SJCRH30 (cell line): Measurements from ENCODE around the gene STEAP3. TPM values are rescaled to one million over a fixed set of nuclear protein-coding genes. Genes with fewer than 3 reads are reported as not detected.
A peak's percentile ranks its signal among the peaks of the same experiment; 100 is the strongest.

Experiments used
- DNase-seq, 2 experiments: peaks; one replicate each; pipeline ENCODE4 v3.0.0-alpha.2; 2015 to 2020
- H3K27ac ChIP-seq: fragments of 250-450 bp; sonication (Bioruptor Pico); 2 replicates; pipeline ENCODE4 v1.5.1; 2020; ENCODE audit warnings: mild to moderate bottlenecking, moderate library complexity
- H3K27me3 ChIP-seq: fragments of 250-450 bp; sonication (Bioruptor Pico); 2 replicates; pipeline ENCODE4 v1.5.1; 2020; ENCODE audit warnings: mild to moderate bottlenecking, moderate library complexity
- H3K36me3 ChIP-seq: fragments of 250-450 bp; sonication (Bioruptor Pico); 2 replicates; pipeline ENCODE4 v1.5.1; 2020; ENCODE audit warnings: mild to moderate bottlenecking, moderate library complexity
- H3K4me1 ChIP-seq: fragments of 250-450 bp; sonication (Bioruptor Pico); 2 replicates; pipeline ENCODE4 v1.5.1; 2020; ENCODE audit warnings: mild to moderate bottlenecking, moderate library complexity
- H3K4me3 ChIP-seq: fragments of 250-450 bp; sonication (Bioruptor Pico); 2 replicates; pipeline ENCODE4 v1.5.1; 2020; ENCODE audit warnings: mild to moderate bottlenecking, moderate library complexity
- H3K9me3 ChIP-seq: fragments of 250-450 bp; sonication (Bioruptor Pico); replicated peaks from 2 replicates; pipeline ENCODE4 v1.5.1; 2020; ENCODE audit warnings: mild to moderate bottlenecking, moderate library complexity
- total RNA-seq: library from RNA; depleted of rRNA; stranded (reverse); fragments of >200 nt; shearing (Covaris generic); gene quantifications from 2 replicates; pipeline ENCODE4 v1.2.3, GENCODE V29; 2014; rRNA removed

STEAP3 gene, protein sequence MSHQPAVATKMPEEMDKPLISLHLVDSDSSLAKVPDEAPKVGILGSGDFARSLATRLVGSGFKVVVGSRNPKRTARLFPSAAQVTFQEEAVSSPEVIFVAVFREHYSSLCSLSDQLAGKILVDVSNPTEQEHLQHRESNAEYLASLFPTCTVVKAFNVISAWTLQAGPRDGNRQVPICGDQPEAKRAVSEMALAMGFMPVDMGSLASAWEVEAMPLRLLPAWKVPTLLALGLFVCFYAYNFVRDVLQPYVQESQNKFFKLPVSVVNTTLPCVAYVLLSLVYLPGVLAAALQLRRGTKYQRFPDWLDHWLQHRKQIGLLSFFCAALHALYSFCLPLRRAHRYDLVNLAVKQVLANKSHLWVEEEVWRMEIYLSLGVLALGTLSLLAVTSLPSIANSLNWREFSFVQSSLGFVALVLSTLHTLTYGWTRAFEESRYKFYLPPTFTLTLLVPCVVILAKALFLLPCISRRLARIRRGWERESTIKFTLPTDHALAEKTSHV
- 2.2 and 2.6 TPM in 2 replicates for total RNA-seq

DNA sequence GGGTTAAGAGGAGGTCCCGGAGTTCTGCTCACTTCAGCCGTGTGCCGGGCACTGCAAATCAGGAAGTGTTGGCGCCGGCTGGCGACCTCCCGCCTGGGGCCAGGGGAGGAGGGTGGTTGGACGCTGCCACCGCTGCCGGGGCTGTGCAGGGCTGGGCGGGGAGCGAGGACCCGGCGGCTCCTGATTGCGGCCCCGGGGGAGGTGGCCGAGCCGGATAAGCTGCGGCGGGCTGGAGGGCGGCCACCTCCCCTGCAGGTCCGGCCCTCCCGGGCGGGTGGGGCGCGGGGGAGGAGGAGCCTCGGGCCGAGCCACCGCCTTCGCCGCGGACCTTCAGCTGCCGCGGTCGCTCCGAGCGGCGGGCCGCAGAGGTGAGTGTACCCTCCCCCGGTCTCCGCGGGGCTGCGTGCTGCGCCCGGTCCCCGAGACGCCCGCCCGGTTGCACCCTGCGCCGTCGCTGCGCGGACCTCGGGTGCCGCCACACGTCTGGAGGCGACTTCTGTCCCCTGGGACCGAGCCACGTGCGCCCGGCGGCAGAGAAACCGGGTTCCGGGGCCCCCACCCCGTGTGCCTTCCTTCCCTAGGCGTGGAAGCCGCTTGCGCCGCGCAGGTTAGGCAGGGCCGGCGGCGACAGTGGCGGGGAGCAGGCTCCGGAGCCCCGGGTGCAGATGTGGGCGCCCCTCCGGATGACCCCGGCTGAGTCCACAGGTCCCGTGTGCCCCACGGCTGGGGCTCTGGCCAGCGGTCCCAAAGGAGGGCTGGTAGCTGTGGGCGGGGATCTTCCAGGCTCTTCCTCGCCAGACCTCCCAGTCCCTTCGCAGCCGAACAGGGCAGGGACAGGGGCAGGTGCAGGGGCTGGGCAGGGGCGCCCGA is at the start of gene STEAP3:
Gene STEAP3, plus strand, starts transcription at position 314 of the 870 bp plus-strand sequence. CDS start 7,179 bp downstream, outside the sequence.
- Histone ChIP-seq H3K27me3 (no peaks in the 10 kb centered on the region), H3K27ac (peak within 1 kb of the TSS; percentile 72), H3K9me3 (no peaks in the 10 kb centered on the region), H3K4me3 (peak within 1 kb of the TSS; percentile 75), H3K36me3 (no peaks in the 10 kb centered on the region), H3K4me1 (peaks cover 17% of the 10 kb centered on the region)
- peak; percentile 84 to 85 for DNase-seq

DNA sequence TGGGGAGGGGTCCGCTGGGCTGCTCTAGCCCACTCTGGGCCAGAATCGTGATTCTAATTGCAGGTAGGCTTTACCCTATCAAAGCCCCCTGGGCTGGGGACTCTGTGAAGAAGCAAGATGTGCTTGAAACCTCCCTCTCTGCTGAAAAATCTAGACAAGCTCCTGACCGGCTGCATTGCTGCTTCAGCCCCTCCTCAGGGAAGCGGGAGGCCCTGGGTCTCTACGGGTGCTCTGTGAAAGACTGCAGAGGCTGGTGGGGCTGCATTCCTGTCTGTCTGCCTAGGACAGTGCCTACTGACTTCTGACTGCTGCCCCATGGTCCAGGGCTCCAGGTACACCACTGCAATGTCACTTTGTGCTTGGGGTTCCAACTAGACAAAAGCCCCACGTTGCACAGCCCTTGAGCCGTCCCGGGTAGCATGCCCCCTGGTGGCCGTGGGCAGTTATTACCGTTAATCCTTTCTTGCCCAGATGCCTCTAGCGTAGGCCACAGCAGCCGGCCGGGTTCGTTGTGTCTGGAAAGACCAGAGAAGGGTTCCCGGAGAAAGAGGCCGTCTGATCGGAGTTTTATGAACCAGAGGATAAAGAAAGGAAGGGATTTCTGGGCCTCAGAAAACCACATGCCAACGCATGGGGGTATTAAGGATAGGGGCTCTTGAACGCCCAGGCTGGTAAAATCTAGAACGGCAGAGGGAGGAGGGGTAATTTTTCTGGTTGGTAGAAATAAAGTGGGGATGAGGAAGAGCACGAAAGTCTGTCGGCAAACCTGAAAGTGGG is 49.2 kb upstream of the STEAP3 start:
- peaks cover under 1% of the 10 kb centered on the region for H3K4me1 ChIP-seq
- H3K4me3 ChIP-seq, result no peak overlapping the region
- no peaks in the 10 kb centered on the region for H3K9me3 ChIP-seq
- H3K36me3 ChIP-seq, result no peaks in the 10 kb centered on the region
- no peak overlapping the region for H3K27ac ChIP-seq
- peak; percentile 36 to 57 for DNase-seq
- no peaks in the 10 kb centered on the region for H3K27me3 ChIP-seq

DNA sequence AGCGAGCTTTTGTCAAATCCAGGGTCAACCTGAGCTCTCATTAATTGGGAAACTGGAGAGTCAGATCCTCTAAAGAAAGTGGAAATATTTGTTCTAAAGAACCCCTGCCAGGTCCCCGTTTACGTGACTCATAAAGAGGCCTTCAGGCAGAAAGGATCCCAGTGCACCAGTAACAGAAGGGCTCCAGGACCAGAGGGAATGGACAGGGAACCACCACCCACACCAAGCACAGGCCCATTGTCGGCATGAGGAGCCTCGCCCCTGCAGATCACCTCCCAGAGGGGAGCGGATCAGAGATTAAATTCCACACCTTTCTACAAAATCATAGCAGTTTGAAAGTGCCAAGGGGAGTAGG is 48.7 kb upstream of the STEAP3 start:
- no peak for DNase-seq
- Histone ChIP-seq H3K27ac (no peak overlapping the region), H3K4me1 (peaks cover 5% of the 10 kb centered on the region)

DNA sequence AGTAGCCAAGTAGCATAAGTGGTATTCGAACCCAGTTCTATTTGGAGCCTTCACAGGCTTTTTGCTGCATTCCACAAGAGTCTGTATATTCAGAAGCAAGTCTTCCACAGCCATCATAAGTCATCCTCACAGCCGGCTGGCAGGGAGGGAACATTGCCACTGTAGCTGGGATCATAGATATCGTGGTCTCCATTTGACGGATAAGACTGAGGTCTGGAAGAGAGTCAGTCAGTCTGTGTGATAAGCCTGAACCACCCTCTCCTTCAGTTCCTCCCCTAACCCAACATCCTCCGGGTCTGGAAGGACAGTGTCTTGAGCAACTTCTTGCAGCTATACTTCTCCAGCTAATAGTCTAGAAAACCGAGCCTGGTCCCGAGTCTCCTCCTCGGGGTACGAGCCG is 48.1 kb upstream of the STEAP3 start:
- DNase-seq, result no peak
- H3K4me3 ChIP-seq, result no peak overlapping the region
- H3K27me3 ChIP-seq, result no peaks in the 10 kb centered on the region
- H3K36me3 ChIP-seq, result no peaks in the 10 kb centered on the region
- no peaks in the 10 kb centered on the region for H3K9me3 ChIP-seq
- H3K27ac ChIP-seq, result no peak overlapping the region
- H3K4me1 ChIP-seq, result peaks cover 5% of the 10 kb centered on the region

More for the DNA sequence above, 48.7 kb upstream of the STEAP3 start:
- Histone ChIP-seq H3K4me3 (no peak overlapping the region), H3K36me3 (no peaks in the 10 kb centered on the region), H3K9me3 (no peaks in the 10 kb centered on the region), H3K27me3 (no peaks in the 10 kb centered on the region)

DNA sequence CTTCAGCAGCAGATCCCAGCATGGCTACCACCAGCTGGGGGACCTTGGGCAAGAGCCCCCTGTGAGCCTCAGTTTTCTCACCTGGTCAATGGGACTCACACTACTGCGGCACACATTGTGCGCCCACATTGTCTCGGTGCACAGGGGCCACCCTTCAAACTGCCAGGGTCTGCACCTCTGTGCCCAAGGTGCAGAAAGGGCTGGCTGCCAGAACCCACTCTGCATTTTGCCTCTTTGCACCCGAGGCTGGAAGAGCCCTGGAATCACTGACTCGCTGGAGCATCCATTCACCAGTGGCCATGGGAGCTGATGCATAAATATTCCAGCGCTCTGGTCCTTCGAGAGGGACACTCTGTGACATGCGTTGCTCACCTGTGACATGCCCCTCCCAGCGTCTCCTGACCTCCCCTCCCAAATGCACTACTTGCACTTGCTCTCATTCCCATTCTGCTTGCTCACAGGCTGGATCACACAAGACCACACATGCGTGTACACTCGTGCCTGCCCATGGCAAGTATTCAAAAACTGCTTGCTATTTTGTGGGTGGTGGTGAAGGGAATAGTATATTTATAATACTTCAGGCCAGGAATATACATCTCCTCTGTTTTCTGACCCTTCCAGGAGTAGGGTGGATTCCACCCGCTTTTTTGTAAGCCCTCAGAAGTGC is 46.3 kb upstream of the STEAP3 start:
- peaks cover 5% of the 10 kb centered on the region for H3K4me1 ChIP-seq
- no peaks in the 10 kb centered on the region for H3K9me3 ChIP-seq
- H3K27me3 ChIP-seq, result no peaks in the 10 kb centered on the region
- DNase-seq, result no peak
- no peak overlapping the region for H3K27ac ChIP-seq
- H3K36me3 ChIP-seq, result no peaks in the 10 kb centered on the region
- no peak overlapping the region for H3K4me3 ChIP-seq

DNA sequence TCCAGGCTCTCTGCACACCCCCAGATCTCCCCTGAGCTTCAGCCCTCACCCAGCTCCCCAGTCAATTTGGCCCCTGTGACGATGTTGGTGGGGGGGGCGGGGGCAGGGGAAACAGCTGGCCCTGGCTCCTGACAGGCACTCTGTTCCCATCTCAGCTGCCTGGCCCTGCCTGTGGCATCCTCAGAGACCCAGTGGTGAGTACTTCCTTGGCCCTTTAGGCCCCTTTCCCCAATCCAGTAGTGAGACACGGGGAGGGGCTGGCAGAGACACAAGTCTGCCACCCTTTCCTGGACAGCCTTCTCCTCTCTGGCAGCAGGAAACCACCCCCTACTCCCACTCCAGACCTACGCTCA is 45.8 kb upstream of the STEAP3 start:
- Histone ChIP-seq H3K27ac (no peak overlapping the region), H3K36me3 (no peaks in the 10 kb centered on the region), H3K4me3 (no peak overlapping the region), H3K27me3 (no peaks in the 10 kb centered on the region), H3K9me3 (no peaks in the 10 kb centered on the region), H3K4me1 (peaks cover 5% of the 10 kb centered on the region)
- peak in 1 of 2 experiments; percentile 19 for DNase-seq

DNA sequence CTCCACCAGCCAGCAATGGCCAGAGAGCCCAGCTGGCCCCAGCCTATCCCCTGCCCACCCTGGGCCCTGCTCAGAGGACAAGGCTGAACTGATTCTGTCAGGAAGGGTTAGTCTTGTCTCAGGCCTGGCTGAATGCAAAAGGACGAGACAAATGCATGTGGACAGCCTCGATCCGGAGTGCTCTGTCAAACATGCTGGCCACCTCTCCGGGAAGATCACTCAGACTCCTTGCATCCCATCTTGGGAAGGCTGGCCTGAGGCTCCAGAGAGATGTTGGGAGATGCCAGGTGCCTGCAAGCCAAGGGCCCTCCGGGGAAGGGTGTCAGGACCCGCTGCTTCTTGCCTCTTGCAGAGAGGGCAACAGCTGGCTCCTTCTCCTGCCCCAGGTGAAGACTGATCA is 44.9 kb upstream of the STEAP3 start:
- Histone ChIP-seq H3K36me3 (no peaks in the 10 kb centered on the region), H3K27me3 (no peaks in the 10 kb centered on the region), H3K27ac (no peak overlapping the region), H3K4me3 (no peak overlapping the region), H3K4me1 (peaks cover 5% of the 10 kb centered on the region), H3K9me3 (no peaks in the 10 kb centered on the region)
- DNase-seq, result no peak

DNA sequence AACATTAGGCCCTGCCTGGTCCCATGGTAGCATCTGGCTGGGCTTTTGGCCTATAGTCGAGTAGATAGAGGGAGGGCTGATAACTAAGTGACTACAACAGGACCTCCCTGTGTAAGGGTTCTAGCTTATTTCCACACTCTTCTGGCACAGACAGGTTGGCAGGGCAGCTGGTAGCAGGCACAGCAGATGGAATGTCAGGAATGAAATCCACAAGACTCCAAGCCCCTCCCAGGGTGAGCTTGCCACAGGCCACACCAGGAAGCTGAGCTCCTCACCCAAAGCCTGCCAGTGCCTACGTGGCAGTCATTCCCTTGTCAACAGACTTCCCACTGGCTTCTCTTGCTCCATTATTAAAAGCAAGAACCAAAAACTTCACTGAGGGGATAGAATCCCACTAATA is 44.4 kb upstream of the STEAP3 start:
- peak in 1 of 2 experiments; percentile 29 for DNase-seq
- Histone ChIP-seq H3K4me1 (peaks cover 5% of the 10 kb centered on the region), H3K27ac (peak overlapping the region; percentile 37; the same call in 1 of the 2 replicates)

DNA sequence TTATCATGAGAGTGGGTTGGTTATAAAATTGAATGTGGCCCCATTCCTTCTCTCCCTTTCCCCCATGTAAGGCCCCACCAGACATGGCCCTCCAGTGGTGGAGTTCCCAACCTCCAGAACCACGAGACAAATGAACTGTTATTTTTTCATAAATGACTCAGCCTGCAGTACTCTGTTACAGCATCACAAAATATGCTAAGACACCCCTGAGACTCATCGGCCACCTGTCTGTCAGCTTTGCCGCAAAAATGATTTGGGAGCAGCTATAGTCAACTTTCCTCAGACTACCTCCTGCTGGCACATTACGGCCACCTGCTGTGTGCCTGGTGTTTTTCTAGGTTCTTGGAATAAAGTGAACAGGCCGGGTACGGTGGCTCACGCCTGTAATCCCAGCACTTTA is 43.6 kb upstream of the STEAP3 start:
- H3K27ac ChIP-seq, result no peak overlapping the region; the same call in 1 of the 2 replicates

More for the DNA sequence above, 44.4 kb upstream of the STEAP3 start:
- no peaks in the 10 kb centered on the region for H3K27me3 ChIP-seq
- H3K36me3 ChIP-seq, result no peaks in the 10 kb centered on the region
- H3K4me3 ChIP-seq, result no peak overlapping the region
- no peaks in the 10 kb centered on the region for H3K9me3 ChIP-seq

DNA sequence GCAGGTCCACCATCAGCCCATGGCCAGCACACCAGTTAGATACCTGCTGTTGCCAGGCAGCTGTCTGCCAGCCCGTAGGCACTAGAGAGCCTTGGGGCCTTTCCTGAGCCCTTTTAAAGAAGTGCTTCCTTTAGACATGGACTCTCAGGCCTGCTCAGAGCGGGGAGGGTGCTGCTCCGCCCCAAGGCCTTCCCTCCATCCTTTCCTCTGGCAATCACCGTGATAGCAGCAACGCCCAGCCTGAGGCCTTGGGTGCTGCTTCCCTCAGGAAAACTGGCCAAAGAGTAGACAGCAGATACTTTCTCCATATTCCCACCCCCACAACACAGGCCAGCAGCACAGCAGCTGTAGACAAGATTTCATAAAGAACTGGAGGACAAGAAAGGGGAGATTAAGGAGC is 42.7 kb upstream of the STEAP3 start:
- H3K4me3 ChIP-seq, result no peak overlapping the region
- no peak overlapping the region for H3K27ac ChIP-seq
- no peaks in the 10 kb centered on the region for H3K36me3 ChIP-seq
- H3K9me3 ChIP-seq, result no peaks in the 10 kb centered on the region
- no peaks in the 10 kb centered on the region for H3K27me3 ChIP-seq
- DNase-seq, result no peak
- peaks cover 5% of the 10 kb centered on the region for H3K4me1 ChIP-seq

More for the DNA sequence above, 43.6 kb upstream of the STEAP3 start:
- Histone ChIP-seq H3K4me3 (no peak overlapping the region), H3K27me3 (no peaks in the 10 kb centered on the region), H3K9me3 (no peaks in the 10 kb centered on the region), H3K36me3 (no peaks in the 10 kb centered on the region), H3K4me1 (peaks cover 5% of the 10 kb centered on the region)
- peak in 1 of 2 experiments; percentile 10 for DNase-seq

DNA sequence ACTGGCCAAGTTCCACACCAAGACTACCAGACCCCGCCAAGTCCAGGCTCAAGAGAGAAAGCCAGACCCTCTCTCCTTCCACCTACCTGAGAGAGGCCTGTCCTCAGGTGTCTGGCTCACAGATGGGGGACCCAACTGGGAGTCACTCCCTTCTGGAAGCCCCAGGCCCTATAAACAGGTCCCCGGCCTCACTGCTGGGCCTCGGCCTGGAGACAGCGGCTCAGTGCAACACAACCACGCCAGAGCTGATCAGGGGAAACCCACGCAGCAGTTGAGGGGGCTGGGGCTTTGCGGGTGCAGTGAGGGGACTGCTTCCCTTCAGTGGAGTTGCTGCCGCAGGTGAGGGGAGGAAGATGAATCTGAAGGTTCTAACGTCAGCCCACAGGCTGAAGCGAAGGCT is 42.2 kb upstream of the STEAP3 start:
- Histone ChIP-seq H3K4me3 (no peak overlapping the region), H3K27ac (no peak overlapping the region), H3K27me3 (no peaks in the 10 kb centered on the region), H3K4me1 (peaks cover 5% of the 10 kb centered on the region), H3K36me3 (no peaks in the 10 kb centered on the region), H3K9me3 (no peaks in the 10 kb centered on the region)
- no peak for DNase-seq

DNA sequence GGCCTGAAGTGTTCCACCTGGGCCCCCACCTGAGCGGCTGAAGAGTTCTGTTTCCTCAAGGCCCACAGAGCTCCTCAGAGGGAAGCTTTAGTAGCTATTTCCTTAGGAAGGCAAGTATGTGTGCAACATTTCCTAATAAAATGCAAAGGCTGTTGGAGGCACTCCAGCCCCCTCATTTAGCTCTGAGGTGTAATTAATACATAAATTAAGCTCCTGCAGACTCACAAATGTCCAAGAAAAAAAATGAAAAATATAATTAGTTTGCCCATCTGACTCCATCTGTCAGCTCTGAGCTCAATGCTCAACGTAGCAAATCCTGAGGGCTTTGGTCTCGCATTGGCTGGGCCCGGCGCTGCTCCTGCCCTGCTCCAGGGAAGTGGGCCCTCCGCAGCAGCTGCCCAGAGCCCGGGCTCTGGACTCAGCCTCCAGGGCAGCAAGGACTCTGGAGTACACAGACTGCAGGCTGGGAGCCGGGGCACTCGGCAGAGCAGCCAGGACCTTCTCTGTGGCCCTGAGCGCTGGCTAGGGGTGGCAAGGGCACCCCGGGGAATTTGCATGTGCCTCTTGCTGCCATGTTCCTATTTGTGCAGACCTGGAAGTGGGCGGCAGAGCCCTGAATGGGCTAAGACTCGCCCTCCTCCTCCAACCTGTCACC is 41.7 kb upstream of the STEAP3 start:
- Histone ChIP-seq H3K9me3 (no peaks in the 10 kb centered on the region), H3K27me3 (no peaks in the 10 kb centered on the region), H3K27ac (no peak overlapping the region), H3K4me1 (peaks cover 5% of the 10 kb centered on the region), H3K36me3 (no peaks in the 10 kb centered on the region), H3K4me3 (no peak overlapping the region)
- DNase-seq, result no peak

DNA sequence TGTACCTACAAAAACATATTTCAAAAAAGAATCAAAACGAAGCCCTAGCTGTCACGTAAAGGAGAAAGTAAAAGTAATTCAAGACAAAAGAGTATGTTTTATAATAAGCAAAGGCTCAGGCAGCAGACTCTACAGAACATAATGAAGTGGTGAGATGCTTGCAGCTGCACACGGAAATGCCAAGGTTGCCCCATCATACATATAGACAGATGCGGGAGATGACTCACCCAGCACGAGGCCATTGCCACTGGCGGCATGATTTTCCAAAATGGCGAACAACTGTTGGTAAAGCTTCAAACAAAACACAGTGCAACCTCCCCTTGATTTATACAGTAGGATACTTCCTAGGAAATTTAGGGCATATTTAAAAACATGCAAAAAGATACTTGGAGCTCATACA is 39.1 kb upstream of the STEAP3 start:
- Histone ChIP-seq H3K27me3 (no peaks in the 10 kb centered on the region; the same call in 1 of the 2 replicates), H3K4me1 (peaks cover 3% of the 10 kb centered on the region), H3K4me3 (no peak overlapping the region), H3K27ac (no peak overlapping the region), H3K9me3 (no peaks in the 10 kb centered on the region), H3K36me3 (no peaks in the 10 kb centered on the region)
- peak; percentile 23 to 27 for DNase-seq
